RWPE2 (cell line): ENCODE measurements around the gene MORN1.
A peak's percentile ranks its signal among the peaks of the same experiment; 100 is the strongest.

Source experiments
- ATAC-seq: fragments of 200-7000 bp; cut with Tn5 transposase; 3 replicates; pipeline ENCODE4 v1.9.1; 2021; ENCODE audit warnings: low read depth
- DNase-seq: peaks from one replicate; pipeline ENCODE4 v3.0.0-alpha.2; 2020; ENCODE audit warnings: low spot score
- H3K27ac ChIP-seq: fragments of 450-650 bp; 2 replicates; pipeline ENCODE4 v1.5.1; 2017; ENCODE audit warnings: mild to moderate bottlenecking; ENCODE audit not compliant: poor library complexity, severe bottlenecking
- H3K27me3 ChIP-seq: fragments of 250-450 bp; sonication (Bioruptor Pico); 2 replicates; pipeline ENCODE4 v1.5.1; 2021; ENCODE audit warnings: mild to moderate bottlenecking, moderate library complexity; ENCODE audit not compliant: insufficient read depth, poor library complexity, severe bottlenecking
- H3K36me3 ChIP-seq: fragments of 250-450 bp; sonication (Bioruptor Pico); 2 replicates; pipeline ENCODE4 v1.5.1; 2020; ENCODE audit warnings: low read depth, mild to moderate bottlenecking, moderate library complexity
- H3K4me1 ChIP-seq: fragments of 250-450 bp; sonication (Bioruptor Pico); 2 replicates; pipeline ENCODE4 v1.5.1; 2021; ENCODE audit warnings: mild to moderate bottlenecking, moderate library complexity; ENCODE audit not compliant: insufficient read depth, poor library complexity, severe bottlenecking
- H3K4me3 ChIP-seq: fragments of 250-450 bp; sonication (Bioruptor Pico); 2 replicates; pipeline ENCODE4 v1.5.1; 2021; ENCODE audit warnings: mild to moderate bottlenecking, moderate library complexity; ENCODE audit not compliant: severe bottlenecking
- H3K9me3 ChIP-seq: fragments of 250-450 bp; sonication (Bioruptor Pico); 2 replicates; pipeline ENCODE4 v1.5.1; 2021; ENCODE audit warnings: mild to moderate bottlenecking, moderate library complexity; ENCODE audit not compliant: severe bottlenecking
- CTCF ChIP-seq: fragments of 450-650 bp; IDR thresholded peaks from one replicate; pipeline ENCODE4 v1.5.1; 2017; ENCODE audit warnings: mild to moderate bottlenecking, moderate library complexity; ENCODE audit not compliant: poor library complexity, severe bottlenecking

MORN1 gene

GRCh38 chr1:2346691-2347408, 44.5 kb downstream of the MORN1 start:
- Histone ChIP-seq H3K9me3 (no peaks in the 10 kb centered on the region), H3K4me1 (peaks cover 5% of the 10 kb centered on the region), H3K27ac (no peak overlapping the region), H3K4me3 (no peak overlapping the region), H3K27me3 (no peaks in the 10 kb centered on the region), H3K36me3 (no peaks in the 10 kb centered on the region)
- ATAC-seq (no peak), DNase-seq (peak; percentile 9)
- no peak for TF ChIP-seq CTCF

- Histone ChIP-seq H3K36me3 (no peaks in the 10 kb centered on the region), H3K27me3 (no peaks in the 10 kb centered on the region), H3K4me3 (no peak overlapping the region), H3K27ac (no peak overlapping the region), H3K9me3 (no peaks in the 10 kb centered on the region), H3K4me1 (peaks cover 5% of the 10 kb centered on the region)
- ATAC-seq = no peak
- DNase-seq = peak; percentile 55
- TF ChIP-seq CTCF = no peak
These were observed 45.9 kb downstream of the MORN1 start for GRCh38 chr1:2345297-2346075.

GRCh38 chr1:2344744-2345296, 46.5 kb downstream of the MORN1 start:
- Histone ChIP-seq H3K36me3 (no peaks in the 10 kb centered on the region), H3K4me1 (peaks cover 5% of the 10 kb centered on the region), H3K27me3 (no peaks in the 10 kb centered on the region), H3K9me3 (no peaks in the 10 kb centered on the region), H3K4me3 (no peak overlapping the region), H3K27ac (no peak overlapping the region)
- ATAC-seq = no peak
- TF ChIP-seq CTCF = no peak
- peak; percentile 45 for DNase-seq

- Histone ChIP-seq H3K4me1 (peaks cover 5% of the 10 kb centered on the region), H3K36me3 (no peaks in the 10 kb centered on the region), H3K4me3 (no peak overlapping the region), H3K27ac (no peak overlapping the region), H3K9me3 (no peaks in the 10 kb centered on the region), H3K27me3 (no peaks in the 10 kb centered on the region)
- DNase-seq (peak; percentile 87), ATAC-seq (peak; percentile 79)
- TF ChIP-seq CTCF = no peak
These were observed 47.2 kb downstream of the MORN1 start for GRCh38 chr1:2344121-2344681.
